Fibroblast of peridontal ligament (primary cell): ENCODE measurements around the gene LAP3.
"Not testable (repeated sequence)": the region's sequence is repeated elsewhere in the genome, so short reads cannot be mapped to it uniquely, and the experiment has no call there.

Source experiments
- DNase-seq: peaks from one replicate; pipeline ENCODE4 v3.0.0-alpha.2; 2010; ENCODE audit errors: extremely low read depth

The LAP3 gene

DNA sequence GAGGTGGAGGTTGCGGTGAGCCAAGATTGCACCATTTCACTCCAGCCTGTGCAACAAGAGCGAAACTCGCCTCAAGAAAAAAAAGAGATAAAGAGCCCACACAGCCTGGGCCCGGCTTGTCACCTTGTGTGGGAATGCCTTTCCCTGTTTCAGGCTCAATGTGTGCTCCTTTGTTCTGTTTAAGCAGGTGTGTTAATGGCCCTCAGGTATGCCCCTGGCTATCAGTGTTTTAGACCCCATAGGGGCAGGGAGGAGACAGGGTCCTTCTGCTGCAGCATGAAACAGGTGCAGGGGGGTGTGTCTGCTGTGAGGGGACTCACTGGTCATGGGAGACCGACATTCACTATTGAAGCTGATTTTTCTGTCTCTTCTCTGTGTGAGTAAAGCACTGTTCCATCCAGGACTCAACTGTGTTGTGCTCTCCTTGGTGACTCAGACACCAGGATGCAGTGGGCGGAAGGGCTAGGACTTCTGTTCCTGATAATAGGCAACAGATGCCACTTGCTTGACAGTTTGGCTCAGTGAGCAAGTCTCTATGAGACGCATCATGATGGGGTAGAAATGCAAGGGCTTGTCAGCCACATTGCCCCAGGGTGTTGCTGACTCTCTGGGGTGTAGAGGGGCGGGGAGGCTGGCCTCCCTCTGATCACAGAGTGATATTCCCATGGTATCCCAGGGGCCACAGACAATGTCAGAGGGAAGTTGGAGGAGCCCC, 15.6 kb upstream of the LAP3 start:
- peak; percentile 50 for DNase-seq

DNA sequence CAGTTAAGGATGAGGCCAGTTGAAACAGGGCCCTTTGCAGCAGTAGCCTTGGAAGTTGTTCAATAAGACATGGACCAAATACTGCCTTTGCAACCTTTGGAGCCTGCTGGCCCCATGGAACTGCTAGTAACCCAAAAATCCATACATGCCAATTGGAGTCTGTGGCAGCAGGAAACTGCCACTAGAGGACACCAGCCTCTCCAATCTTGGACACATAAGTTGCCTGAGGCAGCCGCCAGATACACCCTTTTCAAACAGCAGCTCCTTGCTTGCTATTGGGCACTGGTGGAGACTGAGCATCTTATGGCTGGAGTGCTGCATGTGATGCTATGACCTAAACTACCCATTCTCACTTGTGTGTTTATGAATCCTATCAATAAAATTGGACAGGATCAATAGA, 14.8 kb upstream of the LAP3 start:
- DNase-seq: no peak

DNA sequence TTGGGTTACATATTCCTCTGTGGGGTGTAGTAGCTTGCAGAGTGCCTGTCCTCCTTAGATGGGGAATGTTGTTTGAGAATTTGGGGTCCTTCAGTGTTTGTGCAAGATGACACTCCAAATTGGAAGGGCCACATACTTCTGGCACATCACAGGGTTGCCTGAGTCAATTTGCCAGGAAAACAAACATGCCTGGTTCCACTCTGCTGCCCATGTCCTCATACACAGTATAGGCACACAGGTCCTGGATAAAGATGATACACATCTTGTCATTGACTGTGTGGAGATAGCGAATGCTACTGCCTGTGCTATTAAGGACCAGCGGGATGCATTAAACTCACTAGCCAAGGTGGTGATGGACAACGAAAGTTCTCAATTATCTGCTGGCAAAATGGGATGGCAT, 11.2 kb upstream of the LAP3 start:
- DNase-seq: no peak

DNA sequence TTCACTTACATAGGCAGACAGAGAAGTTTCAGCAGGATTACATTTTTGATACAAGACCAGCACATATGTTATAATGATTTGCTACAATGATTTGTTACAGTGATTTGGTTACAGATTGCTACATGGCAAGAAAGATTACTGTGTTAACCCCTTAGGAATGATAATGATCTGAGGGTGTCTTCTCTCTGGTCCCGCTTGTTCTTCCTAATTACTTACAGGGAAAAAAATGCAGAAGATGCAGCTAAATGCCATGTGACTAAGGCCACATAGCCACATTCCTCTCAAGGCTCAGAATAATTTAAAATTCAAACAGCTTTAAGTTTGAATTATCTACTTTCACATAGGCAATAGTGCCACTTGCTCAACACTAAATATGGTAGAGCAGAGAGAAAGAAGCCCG, 9.7 kb upstream of the LAP3 start:
- DNase-seq: peak; percentile 63

- no peak for DNase-seq
Measured at GRCh38 chr4:17574206-17574605, 2.8 kb upstream of the LAP3 start.

GRCh38 chr4:17575177-17575576, 1.8 kb upstream of the LAP3 start:
- DNase-seq: not testable (repeated sequence)

GRCh38 chr4:17577665-17578481, 875 bp downstream of the LAP3 start:
- DNase-seq: peak; percentile 16

GRCh38 chr4:17578482-17578891, 1.5 kb downstream of the LAP3 start:
- peak; percentile 29 for DNase-seq

DNA sequence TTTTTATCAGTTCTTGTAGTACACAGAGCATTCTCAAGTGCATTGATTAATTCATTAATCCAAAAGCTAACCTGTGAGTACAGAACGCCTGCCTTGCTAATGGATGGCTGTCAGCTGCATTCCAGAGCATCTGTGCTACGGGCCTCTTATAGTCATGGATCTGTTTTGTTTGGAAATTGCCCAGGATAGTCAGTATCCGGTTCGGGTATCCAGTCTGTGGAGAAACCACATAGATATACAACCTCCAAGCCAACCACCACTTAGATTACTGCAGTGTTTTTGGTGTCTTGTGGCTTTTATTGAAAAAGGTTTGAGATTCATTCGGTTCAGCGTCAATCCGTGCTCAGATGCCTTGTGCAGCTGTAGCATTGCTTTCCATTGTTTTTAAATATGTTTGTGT, 4.0 kb downstream of the LAP3 start:
- DNase-seq: peak; percentile 69

- no peak for DNase-seq
Measured at GRCh38 chr4:17583276-17583675, 6.3 kb downstream of the LAP3 start.

- no peak for DNase-seq
Measured at GRCh38 chr4:17583941-17584340, 6.9 kb downstream of the LAP3 start.

GRCh38 chr4:17584521-17585213, 7.7 kb downstream of the LAP3 start:
- no peak for DNase-seq

GRCh38 chr4:17587094-17587822, 10.3 kb downstream of the LAP3 start:
- peak; percentile 54 for DNase-seq

GRCh38 chr4:17589355-17589754, 12.4 kb downstream of the LAP3 start:
- no peak for DNase-seq

DNA sequence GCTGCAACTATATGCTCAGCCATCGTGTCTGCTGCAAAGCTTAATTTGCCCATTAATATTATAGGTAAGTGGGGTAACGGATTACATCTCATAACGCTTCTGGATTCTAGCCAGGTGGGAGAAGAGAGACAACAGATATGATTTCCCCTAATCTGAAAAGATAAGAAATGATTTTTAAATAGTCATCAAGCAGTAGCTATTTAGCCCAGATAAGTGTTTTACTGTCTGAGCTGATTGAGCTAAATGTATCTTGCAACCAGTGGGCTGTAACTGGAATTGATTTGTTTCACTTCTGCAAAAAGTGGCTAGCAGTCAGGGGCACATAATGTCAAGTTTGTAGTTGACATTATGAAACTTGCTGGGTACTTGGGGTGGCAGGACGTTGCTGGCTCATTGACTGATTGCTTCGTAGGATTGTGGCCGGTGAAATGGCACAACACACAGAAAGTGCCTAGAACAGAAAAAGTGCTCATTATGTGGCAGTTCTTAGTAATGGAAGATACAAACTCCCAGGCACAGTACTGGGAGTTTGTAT, 18.5 kb downstream of the LAP3 start:
- DNase-seq: no peak

- DNase-seq: no peak
Measured at GRCh38 chr4:17597517-17597916, 20.5 kb downstream of the LAP3 start.

DNA sequence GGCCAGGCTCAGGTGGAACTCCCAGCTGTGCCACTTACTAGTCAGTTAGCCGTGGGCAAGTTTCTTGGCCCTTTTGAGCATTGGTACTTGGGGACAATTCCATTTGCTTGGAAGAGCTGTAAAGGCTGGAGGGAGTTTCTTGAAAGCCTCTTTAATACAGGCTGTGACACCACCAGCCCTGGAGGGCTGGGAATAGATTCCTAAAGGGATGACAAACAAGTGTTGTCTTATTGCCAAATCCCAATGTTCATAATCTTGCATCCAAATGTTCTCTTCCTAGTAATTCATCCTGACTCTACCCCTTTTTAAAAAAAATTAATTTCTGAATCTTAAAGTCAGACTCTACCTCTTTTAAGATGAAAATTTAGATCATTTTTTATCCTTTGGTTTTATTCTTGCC, 22.8 kb downstream of the LAP3 start:
- DNase-seq: no peak

DNA sequence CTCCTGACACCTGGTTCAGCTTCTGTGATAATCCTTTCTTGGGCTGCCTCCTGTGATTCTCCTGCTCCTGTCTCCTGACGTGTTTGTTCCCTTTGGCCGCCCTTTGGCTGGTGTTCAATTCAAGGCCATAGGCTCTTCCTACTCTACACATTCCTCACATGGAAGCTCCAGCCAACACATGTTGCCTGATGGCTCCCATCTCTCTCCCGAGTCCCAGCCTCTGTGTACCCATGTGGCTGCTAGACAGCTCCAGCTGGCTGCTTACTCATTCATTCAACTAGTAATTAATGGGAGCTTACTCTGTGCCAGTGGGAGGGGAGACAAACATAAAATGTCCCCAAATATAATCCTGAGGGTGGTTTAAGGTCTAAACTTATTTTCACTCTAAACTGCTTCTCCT, 28.2 kb downstream of the LAP3 start:
- DNase-seq: no peak

GRCh38 chr4:17613761-17614415, 36.9 kb downstream of the LAP3 start:
- DNase-seq: peak; percentile 80

DNA sequence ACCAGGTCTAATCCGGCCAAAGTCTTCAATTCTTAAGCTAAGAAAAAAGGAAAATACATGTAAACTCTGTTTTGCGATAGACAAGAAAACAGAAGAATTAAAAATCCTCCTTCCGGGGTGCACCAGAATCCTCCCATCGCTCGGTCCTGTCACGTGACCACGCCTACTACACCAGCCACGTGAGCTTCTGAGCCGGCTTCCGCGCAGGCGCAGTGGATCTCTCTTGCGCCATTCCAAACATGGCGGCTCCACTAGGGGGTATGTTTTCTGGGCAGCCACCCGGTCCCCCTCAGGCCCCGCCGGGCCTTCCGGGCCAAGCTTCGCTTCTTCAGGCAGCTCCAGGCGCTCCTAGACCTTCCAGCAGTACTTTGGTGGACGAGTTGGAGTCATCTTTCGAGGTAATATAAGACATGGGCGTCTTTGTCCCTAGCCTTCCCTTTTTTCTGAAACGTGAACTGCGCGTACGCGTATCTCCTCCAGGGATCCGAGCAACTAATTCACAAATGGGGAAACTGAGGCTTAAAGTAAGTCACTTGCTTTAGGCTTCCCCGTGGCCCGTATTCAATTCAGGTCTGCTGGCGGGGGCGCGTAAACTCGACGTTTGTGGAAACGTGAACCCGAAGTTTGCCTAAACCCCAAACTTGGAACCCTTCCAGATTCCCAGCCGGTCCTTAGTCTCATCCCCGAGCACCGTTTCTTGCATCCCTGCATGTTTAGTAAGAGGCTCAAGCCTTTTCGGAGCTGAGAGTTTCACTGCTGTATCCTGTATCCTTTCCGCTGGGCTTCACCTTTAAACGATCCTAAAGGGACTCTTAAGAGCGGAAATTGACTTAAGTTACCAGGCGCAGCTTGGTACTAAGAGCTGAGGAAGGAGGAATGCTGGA, 37.7 kb downstream of the LAP3 start, which contains the start of gene MED28:
TSS of gene MED28 (plus strand) at position 226 of the 884 bp plus-strand sequence. CDS start at position 240, 14 bp downstream.
- peak; percentile 96 for DNase-seq
